ENCODE measurements around the gene NBPF1.
"Not testable (repeated sequence)": the region's sequence is repeated elsewhere in the genome, so short reads cannot be mapped to it uniquely, and the experiment has no call there.

Gene NBPF1

GRCh38 chr1:16608838-16609560, 4.4 kb downstream of the NBPF1 start:
- Histone ChIP-seq H3K27me3 (ENCODE audit: control insufficient read depth, insufficient read depth, low read length) (peaks cover 20% of the 10 kb centered on the region), H3K9me3 (ENCODE audit: control insufficient read depth, insufficient read depth, low read length) (no peaks in the 10 kb centered on the region), H3K4me3 (ENCODE audit: low read depth, low read length) (no peak overlapping the region), H3K9ac (ENCODE audit: low read depth, low read length) (no peak overlapping the region), H3K27ac (ENCODE audit: low read depth, low read length) (no peak overlapping the region), H3K36me3 (ENCODE audit: control insufficient read depth, insufficient read depth, low read length) (peaks cover 26% of the 10 kb centered on the region), H3K4me1 (ENCODE audit: control insufficient read depth, insufficient read depth, low read length) (peaks cover 10% of the 10 kb centered on the region)

GRCh38 chr1:16607853-16608815, 5.2 kb downstream of the NBPF1 start:
- peaks cover 26% of the 10 kb centered on the region for H3K36me3 ChIP-seq (ENCODE audit: control insufficient read depth, insufficient read depth, low read length)
- peaks cover 18% of the 10 kb centered on the region for H3K27me3 ChIP-seq (ENCODE audit: control insufficient read depth, insufficient read depth, low read length)
- not testable (repeated sequence) for H3K9me3 ChIP-seq (ENCODE audit: control insufficient read depth, insufficient read depth, low read length); H3K4me3 ChIP-seq (ENCODE audit: low read depth, low read length); H3K4me1 ChIP-seq (ENCODE audit: control insufficient read depth, insufficient read depth, low read length); H3K27ac ChIP-seq (ENCODE audit: low read depth, low read length); H3K9ac ChIP-seq (ENCODE audit: low read depth, low read length)

GRCh38 chr1:16607433-16607851, 5.9 kb downstream of the NBPF1 start:
- Histone ChIP-seq H3K9ac (ENCODE audit: low read depth, low read length) (no peak overlapping the region), H3K4me1 (ENCODE audit: control insufficient read depth, insufficient read depth, low read length) (peaks cover 7% of the 10 kb centered on the region), H3K4me3 (ENCODE audit: low read depth, low read length) (no peak overlapping the region), H3K27ac (ENCODE audit: low read depth, low read length) (no peak overlapping the region), H3K9me3 (ENCODE audit: control insufficient read depth, insufficient read depth, low read length) (no peaks in the 10 kb centered on the region), H3K36me3 (ENCODE audit: control insufficient read depth, insufficient read depth, low read length) (peaks cover 26% of the 10 kb centered on the region), H3K27me3 (ENCODE audit: control insufficient read depth, insufficient read depth, low read length) (peaks cover 14% of the 10 kb centered on the region)

GRCh38 chr1:16606666-16607432, 6.5 kb downstream of the NBPF1 start:
- not testable (repeated sequence) for H3K4me1 ChIP-seq (ENCODE audit: control insufficient read depth, insufficient read depth, low read length); H3K9me3 ChIP-seq (ENCODE audit: control insufficient read depth, insufficient read depth, low read length); H3K27me3 ChIP-seq (ENCODE audit: control insufficient read depth, insufficient read depth, low read length); H3K27ac ChIP-seq (ENCODE audit: low read depth, low read length); H3K9ac ChIP-seq (ENCODE audit: low read depth, low read length); H3K4me3 ChIP-seq (ENCODE audit: low read depth, low read length)
- H3K36me3 ChIP-seq (ENCODE audit: control insufficient read depth, insufficient read depth, low read length): peaks cover 26% of the 10 kb centered on the region

- H3K27me3 ChIP-seq (ENCODE audit: control insufficient read depth, insufficient read depth, low read length): no peaks in the 10 kb centered on the region
- H3K4me1 ChIP-seq (ENCODE audit: control insufficient read depth, insufficient read depth, low read length): no peaks in the 10 kb centered on the region
- no peak overlapping the region for H3K4me3 ChIP-seq (ENCODE audit: low read depth, low read length)
- peaks cover 26% of the 10 kb centered on the region for H3K36me3 ChIP-seq (ENCODE audit: control insufficient read depth, insufficient read depth, low read length)
- no peak overlapping the region for H3K9ac ChIP-seq (ENCODE audit: low read depth, low read length)
- H3K9me3 ChIP-seq (ENCODE audit: control insufficient read depth, insufficient read depth, low read length): no peaks in the 10 kb centered on the region
- no peak overlapping the region for H3K27ac ChIP-seq (ENCODE audit: low read depth, low read length)
Measured at GRCh38 chr1:16605532-16606505, 7.5 kb downstream of the NBPF1 start.

- no peak overlapping the region for H3K27ac ChIP-seq (ENCODE audit: low read depth, low read length)
- H3K4me1 ChIP-seq (ENCODE audit: control insufficient read depth, insufficient read depth, low read length): no peaks in the 10 kb centered on the region
- peaks cover 26% of the 10 kb centered on the region for H3K36me3 ChIP-seq (ENCODE audit: control insufficient read depth, insufficient read depth, low read length)
- H3K4me3 ChIP-seq (ENCODE audit: low read depth, low read length): no peak overlapping the region
- no peaks in the 10 kb centered on the region for H3K9me3 ChIP-seq (ENCODE audit: control insufficient read depth, insufficient read depth, low read length)
- H3K9ac ChIP-seq (ENCODE audit: low read depth, low read length): no peak overlapping the region
- H3K27me3 ChIP-seq (ENCODE audit: control insufficient read depth, insufficient read depth, low read length): no peaks in the 10 kb centered on the region
Measured at GRCh38 chr1:16605213-16605525, 8.2 kb downstream of the NBPF1 start.

GRCh38 chr1:16604514-16605212, 8.7 kb downstream of the NBPF1 start:
- not testable (repeated sequence) for H3K9ac ChIP-seq (ENCODE audit: low read depth, low read length); H3K27me3 ChIP-seq (ENCODE audit: control insufficient read depth, insufficient read depth, low read length); H3K4me1 ChIP-seq (ENCODE audit: control insufficient read depth, insufficient read depth, low read length); H3K4me3 ChIP-seq (ENCODE audit: low read depth, low read length); H3K27ac ChIP-seq (ENCODE audit: low read depth, low read length); H3K9me3 ChIP-seq (ENCODE audit: control insufficient read depth, insufficient read depth, low read length)
- H3K36me3 ChIP-seq (ENCODE audit: control insufficient read depth, insufficient read depth, low read length): peaks cover 26% of the 10 kb centered on the region

- H3K9me3 ChIP-seq (ENCODE audit: control insufficient read depth, insufficient read depth, low read length); H3K4me1 ChIP-seq (ENCODE audit: control insufficient read depth, insufficient read depth, low read length); H3K4me3 ChIP-seq (ENCODE audit: low read depth, low read length); H3K27ac ChIP-seq (ENCODE audit: low read depth, low read length); H3K9ac ChIP-seq (ENCODE audit: low read depth, low read length); H3K27me3 ChIP-seq (ENCODE audit: control insufficient read depth, insufficient read depth, low read length): not testable (repeated sequence)
- peaks cover 26% of the 10 kb centered on the region for H3K36me3 ChIP-seq (ENCODE audit: control insufficient read depth, insufficient read depth, low read length)
Measured at GRCh38 chr1:16603623-16604022, 9.7 kb downstream of the NBPF1 start.

- not testable (repeated sequence) for H3K9me3 ChIP-seq (ENCODE audit: control insufficient read depth, insufficient read depth, low read length); H3K27me3 ChIP-seq (ENCODE audit: control insufficient read depth, insufficient read depth, low read length); H3K4me1 ChIP-seq (ENCODE audit: control insufficient read depth, insufficient read depth, low read length); H3K9ac ChIP-seq (ENCODE audit: low read depth, low read length); H3K4me3 ChIP-seq (ENCODE audit: low read depth, low read length); H3K27ac ChIP-seq (ENCODE audit: low read depth, low read length)
- H3K36me3 ChIP-seq (ENCODE audit: control insufficient read depth, insufficient read depth, low read length): peaks cover 15% of the 10 kb centered on the region
Measured at GRCh38 chr1:16602336-16603011, 10.9 kb downstream of the NBPF1 start.

All from HUES48 (cell line).